K562 (cell line): ENCODE data around the gene CLEC3B. TPM values are rescaled to one million over a fixed set of nuclear protein-coding genes. Genes with fewer than 3 reads are reported as not detected.

Experiments used
- CHCHD3 ChIP-seq: fragments of 250-450 bp; sonication (Bioruptor Pico); IDR thresholded peaks from 2 replicates; pipeline ENCODE4 v2.1.2; 2022; ENCODE audit warnings: mild to moderate bottlenecking
- DDX20 ChIP-seq: fragments of 450-650 bp; IDR thresholded peaks from 2 replicates; pipeline ENCODE4 v1.6.1; 2016; ENCODE audit warnings: missing genetic modification characterization, low read depth, mild to moderate bottlenecking, missing compliant biosample characterization, moderate library complexity
- DMBX1 ChIP-seq: fragments of 250-450 bp; sonication (Bioruptor Pico); IDR thresholded peaks from 2 replicates; pipeline ENCODE4 v1.8.0; 2022; ENCODE audit warnings: inconsistent platforms, mild to moderate bottlenecking, moderate library complexity, borderline replicate concordance
- HLTF ChIP-seq: fragments of 450-650 bp; IDR thresholded peaks from 2 replicates; pipeline ENCODE4 v1.6.1; 2016
- JUNB ChIP-seq: fragments of 450-650 bp; formaldehyde crosslinking; conservative IDR thresholded peaks from 2 replicates; pipeline ENCODE4 v1.4.0; 2020; ENCODE audit warnings: mild to moderate bottlenecking
- LARP7 ChIP-seq: fragments of 450-650 bp; IDR thresholded peaks from 2 replicates; pipeline ENCODE4 v1.6.1; 2016
- MXI1 ChIP-seq: IDR thresholded peaks from 2 replicates; pipeline ENCODE4 v1.6.1; 2011; ENCODE audit warnings: low read depth, mild to moderate bottlenecking, improper control_type of control experiment, low read length
- NFYB ChIP-seq: IDR thresholded peaks from 2 replicates; pipeline ENCODE4 v1.6.1; 2011; ENCODE audit warnings: mild to moderate bottlenecking, moderate library complexity; ENCODE audit not compliant: insufficient read length; ENCODE audit errors: extremely low read depth
- NR2C2 ChIP-seq, 2 experiments: fragments of 200-800 bp in 1 of 2; sonication (Bioruptor generic) in 1 of 2; sonication (generic) in 1 of 2; formaldehyde crosslinking in 1 of 2; IDR thresholded peaks; 2 replicates each; pipeline versions ENCODE4 v1.6.1 to v1.8.0; 2016 to 2022; ENCODE audit warnings: mild to moderate bottlenecking in 1 of 2, missing compliant biosample characterization in 1 of 2, missing genetic modification characterization in 1 of 2, missing genetic modification reagents in 1 of 2
- NUFIP1 ChIP-seq: fragments of 450-650 bp; IDR thresholded peaks from 2 replicates; pipeline ENCODE4 v1.6.1; 2018; ENCODE audit not compliant: partially characterized antibody
- PCBP1 ChIP-seq: fragments of 200-400 bp; formaldehyde crosslinking; IDR thresholded peaks from 2 replicates; pipeline ENCODE4 v1.6.1; 2018; ENCODE audit warnings: mild to moderate bottlenecking, low read depth, low read length; ENCODE audit not compliant: poor library complexity, severe bottlenecking
- POLR2A ChIP-seq: fragments of 450-650 bp; conservative IDR thresholded peaks from 2 replicates; pipeline ENCODE4 v1.6.1; 2016
- SMAD2 ChIP-seq: fragments of 150-350 bp; IDR thresholded peaks from 2 replicates; pipeline ENCODE4 v1.6.1; 2014; ENCODE audit warnings: low read depth, mild to moderate bottlenecking, low read length
- SRF ChIP-seq, 2 experiments: fragments of 250-450, 450-650 bp in 1 of 2; sonication (Bioruptor Pico) in 1 of 2; sonication (generic) in 1 of 2; formaldehyde crosslinking; IDR thresholded peaks; 2 replicates each; pipeline versions ENCODE4 v1.5.0 to v1.5.1; 2020 to 2022; ENCODE audit warnings: mild to moderate bottlenecking in 1 of 2, missing genetic modification reagents in 1 of 2
- TRIM24 ChIP-seq, 2 experiments: fragments of 450-650 bp; IDR thresholded peaks; 2 replicates each; pipeline ENCODE4 v1.6.1; 2016
- XRCC5 ChIP-seq: fragments of 200-400 bp; formaldehyde crosslinking; IDR thresholded peaks from 2 replicates; pipeline ENCODE4 v1.6.1; 2017; ENCODE audit warnings: low read depth, mild to moderate bottlenecking, low read length
- ZBED1 ChIP-seq: IDR thresholded peaks from 2 replicates; pipeline ENCODE4 v1.6.1; 2014
- ZBTB17 ChIP-seq: fragments of 450-650 bp; formaldehyde crosslinking; IDR thresholded peaks from 2 replicates; pipeline ENCODE4 v1.4.0; 2020; ENCODE audit warnings: mild to moderate bottlenecking
- ZNF133 ChIP-seq: fragments of 250-450 bp; sonication (Bioruptor Pico); IDR thresholded peaks from 2 replicates; pipeline ENCODE4 v1.4.0; 2020; ENCODE audit warnings: mild to moderate bottlenecking
- ZNF197 ChIP-seq: fragments of 200-800 bp; sonication (Bioruptor generic); IDR thresholded peaks from 2 replicates; pipeline ENCODE4 v1.6.1; 2016; ENCODE audit warnings: low read depth, missing genetic modification characterization, missing compliant biosample characterization
- ZNF253 ChIP-seq: fragments of 250-450 bp; sonication (Bioruptor Pico); conservative IDR thresholded peaks from 2 replicates; pipeline ENCODE4 v1.6.1; 2021; ENCODE audit warnings: mild to moderate bottlenecking
- ZNF311 ChIP-seq: fragments of 250-450 bp; sonication (Bioruptor Pico); IDR thresholded peaks from 2 replicates; pipeline ENCODE4 v1.4.0; 2020; ENCODE audit warnings: mild to moderate bottlenecking, moderate library complexity
- polyA plus RNA-seq, 8 experiments: library from polyadenylated mRNA; depleted of rRNA in 4 of 8; stranded (reverse) in 5 of 8; unstranded in 3 of 8; fragments of >200 nt; fragmentation: Nextera tagmentation in 2 of 8; fragmentation: Illumina TruSeq in 1 of 8; extraction: Ambion mirVana in 2 of 8; extraction: Trizol in 1 of 8; gene quantifications; 2 replicates each; pipeline versions ENCODE4 v1.2.1 to v1.2.3, GENCODE V29; 2011 to 2014; ENCODE audit warnings: inconsistent platforms in 1 of 8, missing spikeins in 1 of 8
- total RNA-seq, 7 experiments: library from RNA; depleted of rRNA in 6 of 7; stranded (reverse); fragments of >200 nt in 6 of 7; fragmentation: Illumina TruSeq in 2 of 7; extraction: Trizol in 2 of 7; gene quantifications; 2 replicates each; pipeline versions ENCODE4 v1.2.1 to v1.2.3, GENCODE V29; 2011 to 2021; ENCODE audit warnings: low replicate concordance in 1 of 7
- TF ChIP-seq, protein P1 (sequence below): fragments of 250-450 bp; sonication (Bioruptor Pico); IDR thresholded peaks from 2 replicates; pipeline ENCODE4 v1.5.0; 2021
- TF ChIP-seq, protein P2 (sequence below): fragments of 250-450 bp; sonication (Bioruptor Pico); IDR thresholded peaks from 2 replicates; pipeline ENCODE4 v1.9.0; 2021; ENCODE audit warnings: mild to moderate bottlenecking
- TF ChIP-seq, protein P3 (sequence below): fragments of 450-650 bp; IDR thresholded peaks from 2 replicates; pipeline ENCODE4 v1.6.1; 2016; ENCODE audit warnings: antibody characterized with exemption

The CLEC3B gene
- total and polyA plus RNA-seq, 9 of the 15 experiments (the other 6 are each of a cell fraction or from before 2014, with no cell fraction given), result not detected

DNA sequence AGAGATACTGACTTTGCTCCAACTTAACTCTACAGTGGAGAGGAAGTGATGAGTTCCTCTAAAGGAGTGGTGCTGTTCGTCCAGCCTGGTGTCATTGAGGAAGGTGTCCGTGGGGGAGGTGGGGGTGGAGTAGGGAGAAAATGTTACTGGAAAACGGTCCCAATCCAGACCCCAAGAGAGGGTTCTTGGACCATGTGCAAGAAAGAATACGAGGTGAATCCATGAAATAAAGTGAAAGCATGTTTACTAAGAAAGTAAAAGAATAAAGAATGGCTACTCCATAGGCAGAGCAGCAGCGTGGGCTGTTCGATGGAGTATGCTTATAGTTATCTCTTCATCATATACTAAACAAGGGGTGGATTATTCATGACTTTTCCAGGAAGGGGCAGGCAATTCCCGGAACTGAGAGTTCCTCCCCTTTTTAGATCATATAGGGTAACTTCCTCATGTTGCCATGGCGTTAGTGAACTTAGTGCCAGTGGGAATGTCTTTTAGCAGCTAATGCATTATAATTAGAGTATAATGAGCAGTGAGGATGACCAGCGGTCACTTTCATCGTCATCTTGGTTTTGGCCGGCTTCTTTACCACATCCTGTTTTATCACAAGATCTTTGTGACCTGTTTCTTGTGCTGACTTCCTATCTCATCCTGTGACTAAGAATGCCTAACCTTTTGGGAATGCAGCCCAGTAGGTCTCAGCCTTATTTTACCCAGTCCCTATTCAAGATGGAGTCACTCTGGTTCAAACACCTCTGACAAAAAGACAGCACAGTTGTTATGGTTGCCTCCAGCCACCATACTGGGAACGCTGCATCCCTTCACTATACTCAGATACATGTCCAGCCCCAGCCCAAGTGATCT lies 38.6 kb downstream of the CLEC3B start (continued):
- TF ChIP-seq ZNF311 (peak; percentile 100), POLR2A (peak; percentile 92), LARP7 (peak; percentile 86), NR2C2 (CRISPR knock-in tag; IDR thresholded peaks at IDR 0.05) (no peak; the same call in none of the 2 replicates), NR2C2 (tag; IDR thresholded peaks at IDR 0.05) (peak; percentile 99), ZBED1 (no peak), DMBX1 (CRISPR knock-in tag) (peak; percentile 100), PCBP1 (no peak), HLTF (peak; percentile 86), NUFIP1 (no peak), ZNF253 (CRISPR knock-in tag) (peak; percentile 99), ZNF133 (peak; percentile 100), SMAD2 (no peak), XRCC5 (0 out of 2 replicates have a peak, but pooled peaks have one; percentile 20), ZNF197 (CRISPR knock-in tag) (peak; percentile 100), ZBTB17 (CRISPR knock-in tag) (peak; percentile 99), CHCHD3 (CRISPR knock-in tag) (peak; percentile 97), NFYB (no peak), DDX20 (tag) (peak; percentile 100), TRIM24 (IDR thresholded peaks at IDR 0.05) (peak in 1 of 2 experiments; percentile 61; a peak in 2 of 4 replicates), MXI1 (peak; percentile 84), SRF (CRISPR knock-in tag; IDR thresholded peaks at IDR 0.05) (peak; percentile 91 to 99), JUNB (CRISPR knock-in tag) (peak; percentile 98)
- TF ChIP-seq, protein P1, sequence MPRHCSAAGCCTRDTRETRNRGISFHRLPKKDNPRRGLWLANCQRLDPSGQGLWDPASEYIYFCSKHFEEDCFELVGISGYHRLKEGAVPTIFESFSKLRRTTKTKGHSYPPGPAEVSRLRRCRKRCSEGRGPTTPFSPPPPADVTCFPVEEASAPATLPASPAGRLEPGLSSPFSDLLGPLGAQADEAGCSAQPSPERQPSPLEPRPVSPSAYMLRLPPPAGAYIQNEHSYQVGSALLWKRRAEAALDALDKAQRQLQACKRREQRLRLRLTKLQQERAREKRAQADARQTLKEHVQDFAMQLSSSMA (CRISPR knock-in tag), result peak; percentile 98
- TF ChIP-seq, protein P2, sequence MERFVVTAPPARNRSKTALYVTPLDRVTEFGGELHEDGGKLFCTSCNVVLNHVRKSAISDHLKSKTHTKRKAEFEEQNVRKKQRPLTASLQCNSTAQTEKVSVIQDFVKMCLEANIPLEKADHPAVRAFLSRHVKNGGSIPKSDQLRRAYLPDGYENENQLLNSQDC (CRISPR knock-in tag), result peak; percentile 95; the same call in 1 of the 2 replicates
- TF ChIP-seq, protein P3, sequence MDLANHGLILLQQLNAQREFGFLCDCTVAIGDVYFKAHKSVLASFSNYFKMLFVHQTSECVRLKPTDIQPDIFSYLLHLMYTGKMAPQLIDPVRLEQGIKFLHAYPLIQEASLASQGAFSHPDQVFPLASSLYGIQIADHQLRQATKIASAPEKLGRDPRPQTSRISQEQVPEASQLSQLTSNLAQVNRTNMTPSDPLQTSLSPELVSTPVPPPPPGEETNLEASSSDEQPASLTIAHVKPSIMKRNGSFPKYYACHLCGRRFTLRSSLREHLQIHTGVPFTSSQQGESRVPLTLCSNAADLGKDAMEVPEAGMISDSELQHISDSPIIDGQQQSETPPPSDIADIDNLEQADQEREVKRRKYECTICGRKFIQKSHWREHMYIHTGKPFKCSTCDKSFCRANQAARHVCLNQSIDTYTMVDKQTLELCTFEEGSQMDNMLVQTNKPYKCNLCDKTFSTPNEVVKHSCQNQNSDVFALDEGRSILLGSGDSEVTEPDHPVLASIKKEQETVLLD, result peak; percentile 98
